ACC112 (cell line): ENCODE data around the gene IMMP1L.
"Not testable (repeated sequence)": the region's sequence is repeated elsewhere in the genome, so short reads cannot be mapped to it uniquely, and the experiment has no call there.

ENCODE experiments used
- H2AFZ ChIP-seq: fragments of 200-600 bp; sonication (generic); one replicate; pipeline ENCODE4 v1.6.0; 2017; ENCODE audit warnings: antibody characterized with exemption, low read length; ENCODE audit not compliant: unreplicated experiment
- H3K27ac ChIP-seq: fragments of 200-600 bp; sonication (generic); 2 replicates; pipeline ENCODE4 v1.5.1; 2014; ENCODE audit warnings: low read depth, mild to moderate bottlenecking, antibody characterized with exemption, low read length, moderate library complexity
- H3K27me3 ChIP-seq: fragments of 200-600 bp; sonication (generic); 2 replicates; pipeline ENCODE4 v1.6.1; 2014; ENCODE audit warnings: mild to moderate bottlenecking, antibody characterized with exemption, low read length, moderate library complexity, mixed read lengths; ENCODE audit not compliant: insufficient read depth
- H3K36me3 ChIP-seq: fragments of 200-600 bp; sonication (generic); 2 replicates; pipeline ENCODE4 v1.6.1; 2016; ENCODE audit warnings: mild to moderate bottlenecking, antibody characterized with exemption, low read length, moderate library complexity, mixed read lengths; ENCODE audit not compliant: insufficient read depth
- H3K4me1 ChIP-seq: fragments of 200-600 bp; sonication (generic); one replicate; pipeline ENCODE4 v1.6.1; 2016; ENCODE audit warnings: low read length, mixed read lengths; ENCODE audit not compliant: insufficient read depth, unreplicated experiment, control insufficient read depth
- H3K4me3 ChIP-seq: fragments of 200-600 bp; sonication (generic); 2 replicates; pipeline ENCODE4 v1.5.1; 2014; ENCODE audit warnings: mild to moderate bottlenecking, low read depth, low read length
- H3K79me2 ChIP-seq: fragments of 200-600 bp; sonication (generic); one replicate; pipeline ENCODE4 v1.6.0; 2016; ENCODE audit warnings: low read length; ENCODE audit not compliant: control insufficient read depth, unreplicated experiment, insufficient read depth

IMMP1L gene

DNA sequence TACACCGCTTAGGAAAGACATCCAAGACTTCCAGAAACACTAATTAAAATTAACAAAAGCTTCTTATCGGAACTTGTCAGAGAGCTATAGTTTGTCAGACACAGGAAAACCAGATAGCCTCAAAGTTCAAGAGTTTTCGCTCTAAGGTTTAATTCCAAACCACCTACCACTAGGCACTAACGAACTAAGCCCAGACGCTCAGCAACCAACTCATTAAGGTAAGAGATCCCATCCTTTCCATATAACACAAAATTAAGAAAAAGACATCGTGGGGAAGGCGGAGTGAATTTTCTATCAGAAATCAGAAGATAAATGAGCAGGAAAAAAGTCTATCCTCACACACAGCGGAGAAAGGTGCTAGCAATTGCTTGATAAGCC, 382 bp downstream of the IMMP1L start:
- Histone ChIP-seq H3K4me1 (peaks cover 21% of the 10 kb centered on the region), H3K4me3 (peak overlapping the region; percentile 96), H3K27ac (no peak overlapping the region), H2AFZ (peak overlapping the region; percentile 95), H3K79me2 (peaks cover 61% of the 10 kb centered on the region), H3K36me3 (peaks cover 3% of the 10 kb centered on the region; the same call in 1 of the 2 replicates), H3K27me3 (no peaks in the 10 kb centered on the region)

DNA sequence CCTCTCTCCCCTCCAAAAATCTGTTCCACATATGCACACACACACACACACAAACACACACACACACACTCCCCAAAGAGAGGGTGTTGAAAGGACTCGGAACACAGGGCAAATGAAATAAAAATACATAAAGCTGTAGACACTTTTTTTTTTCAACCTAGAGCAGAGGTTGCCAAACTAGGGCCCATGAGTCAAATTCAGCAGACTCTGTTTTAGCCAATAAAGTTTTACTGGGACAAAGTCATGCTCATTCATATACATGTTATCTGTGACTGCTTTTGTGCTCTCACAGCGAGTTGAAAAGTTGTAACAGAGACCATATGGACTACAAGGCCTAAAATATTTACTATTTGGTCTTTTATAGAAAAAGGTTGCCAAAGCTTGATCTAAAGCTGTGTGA, 8.9 kb downstream of the IMMP1L start:
- Histone ChIP-seq H3K4me3 (no peak overlapping the region), H2AFZ (no peak overlapping the region), H3K79me2 (peaks cover 33% of the 10 kb centered on the region), H3K36me3 (peaks cover 6% of the 10 kb centered on the region; the same call in 1 of the 2 replicates), H3K27me3 (no peaks in the 10 kb centered on the region), H3K27ac (no peak overlapping the region), H3K4me1 (no peaks in the 10 kb centered on the region)

DNA sequence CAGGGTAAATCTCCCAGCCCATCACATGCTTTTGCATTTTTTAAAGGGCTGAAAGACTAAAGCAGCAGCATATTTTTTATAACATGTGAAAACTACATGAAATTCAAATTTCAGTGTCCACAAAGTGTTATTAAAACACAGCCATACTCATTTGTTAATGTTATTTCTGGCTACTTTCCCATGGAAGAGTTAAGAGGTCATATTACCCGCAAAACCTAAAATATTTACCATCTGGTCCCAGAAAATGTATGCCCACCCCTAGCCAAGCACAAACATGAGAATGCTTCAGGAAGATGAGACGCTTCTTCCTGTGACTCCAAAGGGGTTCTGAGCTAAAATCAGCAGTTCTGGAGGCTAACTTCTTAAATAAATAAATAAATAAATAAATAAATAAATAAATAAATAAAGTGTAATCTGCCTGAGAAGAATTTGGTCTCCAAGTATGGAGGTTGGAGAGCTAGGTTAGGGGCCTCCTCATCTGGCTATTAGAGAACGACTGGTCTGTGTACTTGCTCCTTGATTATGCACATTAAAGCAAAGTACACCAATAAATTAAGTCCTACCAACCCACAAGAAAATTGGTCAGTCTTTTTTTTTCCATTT, 9.7 kb downstream of the IMMP1L start:
- H3K79me2 ChIP-seq = peaks cover 29% of the 10 kb centered on the region
- no peak overlapping the region for H3K4me3 ChIP-seq
- H3K36me3 ChIP-seq = 0 out of 2 replicates have a peak, but pooled peaks cover 3% of the 10 kb centered on the region
- no peaks in the 10 kb centered on the region for H3K27me3 ChIP-seq
- no peak overlapping the region for H2AFZ ChIP-seq
- H3K4me1 ChIP-seq = no peaks in the 10 kb centered on the region
- H3K27ac ChIP-seq = no peak overlapping the region

DNA sequence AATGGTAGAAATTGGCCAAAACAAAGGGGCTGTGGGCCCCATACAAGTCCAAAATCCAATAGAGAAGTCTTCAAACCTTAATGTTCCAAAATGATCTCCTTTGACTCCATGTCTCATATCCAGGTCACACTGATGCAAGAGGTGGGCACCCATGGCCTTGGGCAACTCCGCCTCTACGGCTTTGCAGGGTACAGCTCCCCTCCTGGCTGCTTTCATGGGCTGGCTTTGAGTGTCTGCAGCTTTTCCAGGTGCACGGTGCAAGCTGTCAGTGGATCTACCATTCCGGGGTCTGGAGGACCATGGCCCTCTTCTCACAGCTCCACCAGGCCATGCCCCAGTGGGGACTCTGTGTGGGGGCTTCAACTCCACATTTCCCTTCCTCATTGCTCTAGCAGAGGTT, 15.7 kb downstream of the IMMP1L start:
- H3K36me3 ChIP-seq, H2AFZ ChIP-seq, H3K27ac ChIP-seq, H3K4me3 ChIP-seq, H3K27me3 ChIP-seq, H3K4me1 ChIP-seq: not testable (repeated sequence)
- H3K79me2 ChIP-seq = peaks cover 10% of the 10 kb centered on the region

DNA sequence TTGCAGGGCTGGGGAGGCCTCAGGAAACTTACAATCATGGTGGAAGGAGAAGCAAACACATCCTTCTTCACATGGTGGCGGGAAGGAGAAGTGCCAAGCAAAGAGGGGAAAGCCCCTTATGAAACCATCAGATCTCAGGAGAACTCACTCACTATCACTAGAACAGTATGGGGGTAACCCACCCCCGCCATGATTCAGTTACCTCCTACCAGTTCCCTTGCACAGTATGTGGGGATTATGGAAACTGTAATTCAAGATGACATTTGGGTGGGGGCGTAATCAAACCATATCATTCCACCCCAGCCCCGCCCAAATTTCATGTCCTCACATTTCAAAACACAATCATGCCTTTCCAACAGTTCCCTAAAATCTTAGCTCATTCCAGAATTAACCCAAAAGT, 16.2 kb downstream of the IMMP1L start:
- Histone ChIP-seq H2AFZ (no peak overlapping the region), H3K27ac (no peak overlapping the region), H3K27me3 (no peaks in the 10 kb centered on the region), H3K79me2 (peaks cover 5% of the 10 kb centered on the region), H3K4me3 (no peak overlapping the region), H3K36me3 (peaks cover 3% of the 10 kb centered on the region; the same call in 1 of the 2 replicates), H3K4me1 (no peaks in the 10 kb centered on the region)

DNA sequence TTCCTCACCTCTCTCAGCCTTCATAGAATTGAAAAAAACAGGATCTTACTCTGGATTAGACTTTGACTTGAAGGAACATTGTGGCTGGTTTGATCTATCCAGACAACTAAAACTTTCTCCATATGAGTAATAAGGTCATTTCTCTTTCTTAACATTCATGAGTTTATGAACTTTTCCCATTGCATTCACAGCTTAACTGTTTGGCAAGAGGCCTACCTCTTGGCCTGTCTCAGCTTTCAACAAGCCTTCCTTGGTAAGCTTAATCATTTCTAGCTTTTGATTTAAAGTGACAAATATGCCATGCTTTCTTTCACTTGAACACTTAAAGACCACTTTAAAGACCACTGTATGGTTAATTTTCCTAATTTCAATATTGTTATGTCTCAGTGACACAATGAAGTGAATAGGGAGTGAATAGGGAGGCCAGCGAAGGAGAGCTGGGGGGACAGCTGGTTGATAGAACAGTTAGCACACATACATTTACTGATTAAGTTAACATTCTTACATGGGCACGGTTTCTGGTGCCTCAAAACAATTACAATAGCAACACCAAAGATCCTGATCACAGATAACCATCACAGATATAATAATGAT, 17.0 kb downstream of the IMMP1L start:
- peaks cover 5% of the 10 kb centered on the region for H3K79me2 ChIP-seq
- peaks cover 3% of the 10 kb centered on the region; the same call in 1 of the 2 replicates for H3K36me3 ChIP-seq
- no peaks in the 10 kb centered on the region for H3K4me1 ChIP-seq

DNA sequence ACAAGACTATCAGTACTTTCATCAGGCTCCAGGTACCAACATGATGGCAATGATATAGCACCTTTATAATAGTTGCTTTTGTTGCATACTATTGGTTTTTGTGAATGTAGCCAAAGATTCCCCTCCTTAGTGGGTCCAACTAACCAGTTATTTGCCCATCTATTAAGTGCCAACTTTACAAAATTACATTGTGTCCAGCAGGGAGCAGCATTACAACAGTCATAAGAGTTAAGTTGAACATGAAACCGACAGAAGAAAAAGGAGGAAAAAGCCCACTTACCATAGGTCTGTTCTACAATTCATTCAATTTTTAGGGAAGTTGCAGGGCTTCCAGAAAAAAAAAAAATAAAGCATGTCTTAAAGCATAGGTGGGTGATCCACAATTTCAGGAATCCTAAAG, 21.6 kb downstream of the IMMP1L start:
- Histone ChIP-seq H3K27ac (no peak overlapping the region), H3K36me3 (no peaks in the 10 kb centered on the region; the same call in 1 of the 2 replicates)

More for the DNA sequence above, 17.0 kb downstream of the IMMP1L start:
- no peaks in the 10 kb centered on the region for H3K27me3 ChIP-seq
- no peak overlapping the region for H3K4me3 ChIP-seq
- no peak overlapping the region for H2AFZ ChIP-seq
- H3K27ac ChIP-seq = no peak overlapping the region

DNA sequence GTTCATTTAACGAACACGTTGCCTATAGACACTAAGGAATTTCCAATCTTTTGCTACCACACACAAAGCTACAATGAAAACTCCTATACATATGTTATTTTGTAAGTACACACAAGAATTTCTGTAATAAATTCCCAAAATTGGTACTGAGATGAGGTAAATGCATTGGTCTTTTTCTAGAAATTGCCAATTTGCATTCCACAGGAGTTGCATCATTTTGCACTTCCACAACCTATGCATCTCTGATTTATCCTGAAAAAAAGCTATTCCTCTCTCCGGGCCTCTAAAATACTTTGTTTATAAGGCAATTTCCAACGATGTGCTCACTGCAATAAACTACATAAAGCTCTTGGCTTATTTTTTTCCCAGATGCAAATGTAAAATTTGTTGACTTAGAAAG, 24.9 kb downstream of the IMMP1L start:
- Histone ChIP-seq H2AFZ (no peak overlapping the region), H3K27ac (no peak overlapping the region), H3K79me2 (peaks cover 11% of the 10 kb centered on the region), H3K27me3 (no peaks in the 10 kb centered on the region), H3K4me3 (no peak overlapping the region), H3K36me3 (no peaks in the 10 kb centered on the region), H3K4me1 (no peaks in the 10 kb centered on the region)

More for the DNA sequence above, 21.6 kb downstream of the IMMP1L start:
- Histone ChIP-seq H3K27me3 (no peaks in the 10 kb centered on the region), H3K79me2 (peaks cover 7% of the 10 kb centered on the region), H3K4me3 (no peak overlapping the region), H3K4me1 (no peaks in the 10 kb centered on the region), H2AFZ (no peak overlapping the region)

DNA sequence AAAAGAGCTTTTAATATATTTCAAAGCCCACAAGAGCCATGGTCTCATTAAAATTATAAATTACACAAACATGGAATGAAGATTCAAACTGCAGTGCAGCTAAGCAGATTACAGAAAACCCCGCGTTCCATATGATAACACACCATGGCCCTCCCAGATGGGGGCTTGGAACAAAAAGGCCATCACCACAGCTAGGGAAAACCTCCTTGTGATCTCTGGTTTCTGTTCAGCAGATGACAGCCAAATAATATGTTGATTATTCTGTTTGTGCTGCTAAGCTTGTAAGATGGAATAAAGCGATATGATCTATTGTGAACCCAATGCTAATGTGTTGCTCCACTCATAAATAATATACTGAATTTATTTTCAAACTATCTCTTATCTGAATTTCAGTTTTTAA, 28.5 kb downstream of the IMMP1L start:
- Histone ChIP-seq H3K4me3 (no peak overlapping the region), H3K27me3 (no peaks in the 10 kb centered on the region), H2AFZ (no peak overlapping the region), H3K27ac (no peak overlapping the region), H3K36me3 (no peaks in the 10 kb centered on the region), H3K79me2 (peaks cover 16% of the 10 kb centered on the region), H3K4me1 (no peaks in the 10 kb centered on the region)

DNA sequence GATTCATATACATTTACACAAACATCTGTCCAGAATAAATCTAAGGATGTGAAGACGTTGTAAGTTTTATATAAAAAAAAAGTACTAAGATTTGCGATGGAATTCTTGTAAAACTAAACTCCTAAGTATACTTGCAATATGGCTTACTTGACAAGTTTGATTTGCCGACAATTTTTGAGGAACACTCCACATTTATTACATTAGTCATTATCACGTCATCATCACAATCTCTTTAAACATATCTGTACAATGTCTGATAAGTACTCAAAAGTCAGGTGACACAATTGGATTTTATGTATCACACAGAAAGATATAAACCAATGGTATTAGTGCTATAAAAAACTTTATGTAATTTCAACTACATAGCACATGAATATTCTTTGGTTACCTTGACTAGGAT, 30.4 kb downstream of the IMMP1L start:
- Histone ChIP-seq H2AFZ (no peak overlapping the region), H3K27me3 (no peaks in the 10 kb centered on the region), H3K79me2 (peaks cover 13% of the 10 kb centered on the region), H3K27ac (no peak overlapping the region), H3K4me1 (no peaks in the 10 kb centered on the region), H3K4me3 (no peak overlapping the region), H3K36me3 (no peaks in the 10 kb centered on the region)

DNA sequence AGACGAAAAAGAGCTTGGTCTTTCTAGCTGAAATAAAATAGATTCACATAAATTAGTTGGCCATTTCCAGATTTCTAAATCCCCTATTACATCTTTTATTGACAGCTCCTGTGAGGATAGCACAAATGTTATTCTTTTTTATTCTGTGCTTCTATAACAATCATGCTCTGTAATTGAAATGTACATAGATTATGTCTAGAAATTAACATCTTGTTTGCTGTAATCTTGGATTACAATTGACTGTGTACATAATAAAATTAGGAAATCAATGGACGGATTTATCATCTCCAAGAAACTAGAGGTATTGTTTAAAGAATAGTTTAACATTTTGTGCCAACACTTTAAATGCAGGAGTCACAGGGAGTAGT, 31.2 kb downstream of the IMMP1L start:
- Histone ChIP-seq H3K36me3 (no peaks in the 10 kb centered on the region), H3K27ac (no peak overlapping the region), H3K79me2 (peaks cover 10% of the 10 kb centered on the region), H3K4me3 (no peak overlapping the region), H3K4me1 (no peaks in the 10 kb centered on the region), H3K27me3 (no peaks in the 10 kb centered on the region), H2AFZ (no peak overlapping the region)
